ENCODE results near the gene CYGB. TPM values are rescaled to one million over a fixed set of nuclear protein-coding genes. Genes with fewer than 3 reads are reported as not detected.

The CYGB gene
- total and polyA plus RNA-seq, 2 of the 13 experiments (the other 11 are each of a cell fraction or from before 2014, with no cell fraction given) = 18.9 to 27.1 TPM

- in situ Hi-C loops (cut with HindIII; ENCODE audit: extremely low pct_ligation_motif_present, low pct_unique_long_range_greater_than_20kb) = no loop called here
- Histone ChIP-seq H3K79me2 (ENCODE audit: insufficient read depth, low read length) (no peaks in the 10 kb centered on the region), H3K36me3 (replicated peaks in 1 of 2; ENCODE audit: control insufficient read depth in 1 of 2, insufficient read depth in 2 of 2, low read length in 2 of 2) (no peaks in the 10 kb centered on the region; a peak in 1 of 5 replicates), H3K27me3 (ENCODE audit: control insufficient read depth in 1 of 2, insufficient read depth in 2 of 2, low read length in 2 of 2) (no peaks in the 10 kb centered on the region), H4K20me1 (ENCODE audit: insufficient read depth, low read length) (no peaks in the 10 kb centered on the region), H2AFZ (ENCODE audit: low read length) (no peak overlapping the region), H3K4me1 (ENCODE audit: insufficient read depth, low read length) (peaks cover 29% of the 10 kb centered on the region), H3K27ac (ENCODE audit: extremely low read length, insufficient read depth, low read length) (no peak overlapping the region), H3K4me3 (replicated peaks in 1 of 3; ENCODE audit: insufficient read depth in 1 of 3, low read depth in 2 of 3, low read length in 3 of 3) (no peak overlapping the region), H3K9ac (ENCODE audit: insufficient read depth, low read depth, low read length) (no peak overlapping the region; the same call in 1 of the 2 replicates), H3K4me2 (ENCODE audit: low read depth, low read length) (no peak overlapping the region), H3K9me3 (ENCODE audit: low read length) (no peaks in the 10 kb centered on the region)
- WGBS (ENCODE audit: low lambda C conversion rate) = 88% methylated on average over 15 of the region's 15 CpGs
- intact Hi-C loops (cut with micrococcal nuclease; ENCODE audit: unreplicated experiment) = no loop called here
- DNase-seq (ENCODE audit: low spot score) = no peak
- BruUV-seq (replicated peaks) = no TSS peak
- POLR2A ChIA-PET = interaction anchor here (1.5 kb wide), 1 partner anchor 19 kb away, joined by 11 read pairs; no protein-coding TSS in a partner anchor
- no peak for ATAC-seq
- CTCF ChIA-PET (ENCODE audit: low intra/inter-chr PET ratio, low total read pairs) = no interaction called here
- no peak for FAIRE-seq
- TF ChIP-seq E2F1 (CRISPR knock-in tag; IDR thresholded peaks at IDR 0.05) = no peak
- no peak for TF ChIP-seq ZFY (CRISPR knock-in tag; IDR thresholded peaks at IDR 0.05)
- TF ChIP-seq ZNF782 (CRISPR knock-in tag; IDR thresholded peaks at IDR 0.05; ENCODE audit: borderline replicate concordance) = no peak
- no peak for TF ChIP-seq ZNF775 (CRISPR knock-in tag; IDR thresholded peaks at IDR 0.05; ENCODE audit: borderline replicate concordance)
- TF ChIP-seq ZFP91 (CRISPR knock-in tag; IDR thresholded peaks at IDR 0.05; ENCODE audit: borderline replicate concordance) = no peak
- TF ChIP-seq KLF9 (CRISPR knock-in tag; IDR thresholded peaks at IDR 0.05; ENCODE audit: low read depth) = no peak
- TF ChIP-seq ZFP90 (CRISPR knock-in tag; IDR thresholded peaks at IDR 0.05; ENCODE audit: borderline replicate concordance) = no peak
- TF ChIP-seq CERS6 (CRISPR knock-in tag; IDR thresholded peaks at IDR 0.05) = no peak
- TF ChIP-seq ZNF333 (CRISPR knock-in tag; IDR thresholded peaks at IDR 0.05; ENCODE audit: borderline replicate concordance) = no peak
- no peak for TF ChIP-seq THAP11 (CRISPR knock-in tag; IDR thresholded peaks at IDR 0.05)
- TF ChIP-seq ZNF441 (CRISPR knock-in tag; IDR thresholded peaks at IDR 0.05; ENCODE audit: borderline replicate concordance) = no peak
- TF ChIP-seq TFE3 (CRISPR knock-in tag; IDR thresholded peaks at IDR 0.05) = no peak
- no peak for TF ChIP-seq HMG20B (CRISPR knock-in tag; conservative IDR thresholded peaks at IDR 0.05)
- no peak for TF ChIP-seq SNAPC5 (CRISPR knock-in tag; IDR thresholded peaks at IDR 0.05; ENCODE audit: borderline replicate concordance)
- no peak for TF ChIP-seq NRL (CRISPR knock-in tag; IDR thresholded peaks at IDR 0.05; ENCODE audit: borderline replicate concordance)
- TF ChIP-seq MXD4 (CRISPR knock-in tag; IDR thresholded peaks at IDR 0.05) = no peak
Measured at GRCh38 chr17:76480632-76481031, 56.9 kb downstream of the CYGB start.
